Transverse colon (tissue), 4 donors: ENCODE results near the gene AP2A1. TPM values are rescaled to one million over a fixed set of nuclear protein-coding genes. Genes with fewer than 3 reads are reported as not detected.

ENCODE experiments used
- DNase-seq: peaks from one replicate; pipeline ENCODE4 v3.0.0-alpha.2; 2019
- H3K27ac ChIP-seq, 4 donors: fragments of 200-600 bp; sonication (generic); 2 replicates each; pipeline ENCODE4 v1.5.1; 2016 to 2018; ENCODE audit warnings: inconsistent platforms in 4 of 4
- H3K27me3 ChIP-seq: fragments of 200-600 bp; sonication (generic); 2 replicates; pipeline ENCODE4 v1.5.1; 2017; ENCODE audit warnings: inconsistent platforms
- H3K36me3 ChIP-seq, 4 donors: fragments of 200-600 bp; sonication (generic); 2 replicates each; pipeline ENCODE4 v1.5.1; 2017 to 2019; ENCODE audit warnings: inconsistent platforms in 4 of 4
- H3K4me1 ChIP-seq, 4 donors: fragments of 200-600 bp; sonication (generic); 2 replicates each; pipeline ENCODE4 v1.5.1; 2017 to 2020; ENCODE audit warnings: inconsistent platforms in 4 of 4
- H3K4me3 ChIP-seq, 4 donors: fragments of 200-600 bp; sonication (generic); 1 replicate in 1 of 4; 2 replicates in 3 of 4; pipeline versions ENCODE4 v1.5.1 to v1.6.1; 2017 to 2019; ENCODE audit warnings: inconsistent platforms in 4 of 4
- H3K9me3 ChIP-seq, 2 donors: fragments of 200-600 bp; sonication (generic); 2 replicates each; pipeline ENCODE4 v1.5.1; 2017 to 2019; ENCODE audit warnings: inconsistent platforms in 2 of 2
- CTCF ChIP-seq, 5 experiments: fragments of 200-600 bp in 3 of 5; fragments of 450-650 bp in 2 of 5; sonication (generic) in 3 of 5; IDR thresholded peaks; 1 replicate in 2 of 5; 2 replicates in 3 of 5; pipeline ENCODE4 v1.5.1; 2016 to 2017; ENCODE audit warnings: antibody characterized with exemption in 5 of 5, inconsistent platforms in 3 of 5, mild to moderate bottlenecking in 2 of 5, moderate library complexity in 1 of 5
- EP300 ChIP-seq: sonication (generic); formaldehyde crosslinking; IDR thresholded peaks from one replicate; pipeline ENCODE4 v1.6.1; 2017; ENCODE audit warnings: antibody characterized with exemption, low read depth
- POLR2A ChIP-seq: fragments of 450-650 bp; IDR thresholded peaks from one replicate; pipeline ENCODE4 v1.6.1; 2016; ENCODE audit warnings: antibody characterized with exemption, mild to moderate bottlenecking, moderate library complexity
- POLR2AphosphoS5 ChIP-seq, 3 donors: sonication (generic); formaldehyde crosslinking; IDR thresholded peaks; one replicate each; pipeline ENCODE4 v1.6.1; 2016; ENCODE audit warnings: antibody characterized with exemption in 3 of 3
- WGBS, 2 donors: methylation state at CpG; one replicate each; pipeline ENCODE4 v1.1.5; 2018; ENCODE audit warnings: low coverage in 1 of 2; 5-methylcytosine and 5-hydroxymethylcytosine counted together
- in situ Hi-C, 4 donors: fragments of 200-750 bp; cut with MboI; loops; one replicate each; pipeline versions ENCODE4 v1.15.0 to v1.15.1; 2017; ENCODE audit warnings: low sequenced_read_pairs in 3 of 4, low pct_ligation_motif_present in 1 of 4, low pct_unique_long_range_greater_than_20kb in 1 of 4
- intact Hi-C: fragments of 100-400 bp; cut with DNase I; formaldehyde crosslinking; loops from one replicate; pipeline ENCODE4 v1.15.1; 2023; ENCODE audit warnings: low total_unique reads
- total RNA-seq, 4 donors: library from RNA; depleted of rRNA; stranded (reverse); fragments of >200 nt; gene quantifications; one replicate each; pipeline ENCODE4 v1.1.0, GENCODE V29; 2016

The AP2A1 gene
- total RNA-seq, 4 donors from 2014 or later = 71.1 to 125 (median 93.0) TPM

DNA sequence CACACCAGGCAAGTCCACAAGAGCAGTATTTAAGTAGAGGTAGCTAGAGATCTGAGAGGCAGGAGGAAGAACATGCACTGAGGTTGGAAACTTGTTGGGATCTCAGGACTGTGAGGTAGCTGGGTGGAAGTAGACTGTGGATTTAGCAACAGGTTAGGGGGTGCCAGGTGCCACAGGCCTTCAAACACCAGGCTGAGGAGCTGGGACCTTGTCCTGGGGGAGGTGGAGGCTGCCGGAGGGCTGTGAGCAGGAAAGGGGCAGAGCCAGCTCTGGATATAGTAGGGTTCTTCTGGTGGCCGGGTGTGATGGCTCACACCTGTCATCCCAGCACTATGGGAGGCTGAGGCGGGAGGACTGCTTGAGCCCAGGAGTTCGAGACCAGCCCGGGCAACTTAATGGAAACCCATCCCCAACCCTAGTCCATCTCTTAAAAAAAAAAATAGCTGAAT is 43.2 kb downstream of the AP2A1 start:
- intact Hi-C loops = loop anchor here (5.0 kb wide), 1 partner anchor 43 kb away; the partner anchor contains the start of gene AP2A1

DNA sequence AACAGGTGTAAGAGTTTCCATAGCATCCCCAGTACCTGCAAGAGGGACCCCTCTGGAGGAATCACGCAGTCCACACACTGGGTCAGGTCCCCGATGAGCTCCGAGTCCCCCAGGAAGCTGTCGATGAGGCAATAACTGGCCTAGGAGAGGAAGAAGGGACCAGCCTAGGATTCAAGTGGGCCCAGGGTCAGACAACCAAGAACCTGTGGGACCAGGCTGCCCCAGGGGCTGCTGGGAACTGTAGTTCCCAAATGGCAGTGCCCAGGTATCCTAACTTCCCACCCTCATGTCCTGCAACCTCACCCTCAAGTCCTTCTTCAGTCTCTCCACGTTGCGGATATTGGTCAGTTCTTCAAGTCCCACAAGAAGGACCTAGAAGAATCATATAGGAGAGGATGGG is 44.5 kb downstream of the AP2A1 start:
- 92 to 93% methylated on average over 4 to 6 of the region's 6 CpGs for WGBS, 2 donors
- intact Hi-C loops = no loop called here
- Histone ChIP-seq H3K27ac (no peak overlapping the region), H3K4me1 (peaks cover 4 to 29% (median 16%) of the 10 kb centered on the region in 4 donors), H3K27me3 (no peaks in the 10 kb centered on the region), H3K4me3 (no peak overlapping the region), H3K9me3 (no peaks in the 10 kb centered on the region), H3K36me3 (no peaks in the 10 kb centered on the region)
- TF ChIP-seq POLR2A = no peak
- TF ChIP-seq EP300 = no peak
- no peak for TF ChIP-seq POLR2AphosphoS5 (IDR thresholded peaks at IDR 0.05)
- no peak for TF ChIP-seq CTCF (IDR thresholded peaks at IDR 0.05)
- in situ Hi-C loops = loop anchor here in 1 of 4 donors (10.0 kb wide), 1 partner anchor 53 kb away; the partner anchor contains the start of gene PNKP
- no peak for DNase-seq

More for the DNA sequence above, 43.2 kb downstream of the AP2A1 start:
- Histone ChIP-seq H3K9me3 (no peaks in the 10 kb centered on the region), H3K27me3 (no peaks in the 10 kb centered on the region), H3K36me3 (no peaks in the 10 kb centered on the region), H3K27ac (peak overlapping the region; percentile 62 to 84 (median 78)), H3K4me3 (peak overlapping the region in 1 of 4 donors; percentile 57), H3K4me1 (peaks cover 4 to 29% (median 16%) of the 10 kb centered on the region in 4 donors)
- in situ Hi-C loops = loop anchor here in 1 of 4 donors (10.0 kb wide), 1 partner anchor 55 kb away; the partner anchor contains the start of gene PNKP
- TF ChIP-seq POLR2AphosphoS5 (IDR thresholded peaks at IDR 0.05) = no peak
- TF ChIP-seq POLR2A = no peak
- TF ChIP-seq EP300 = no peak
- TF ChIP-seq CTCF (IDR thresholded peaks at IDR 0.05) = no peak
- no peak for DNase-seq
- WGBS, 2 donors = 87% methylated on average over 5 of the region's 5 CpGs; no CpG with 5 or more reads in 1 of the 2 donors

- Histone ChIP-seq H3K9me3 (no peaks in the 10 kb centered on the region), H3K27ac (peak overlapping the region; percentile 82 to 89 (median 88)), H3K4me1 (peaks cover 9 to 32% (median 19%) of the 10 kb centered on the region in 4 donors), H3K27me3 (no peaks in the 10 kb centered on the region), H3K36me3 (no peaks in the 10 kb centered on the region), H3K4me3 (peak overlapping the region; percentile 51 to 72 (median 61))
- in situ Hi-C loops (loop anchor here in 1 of 4 donors (10.0 kb wide), 1 partner anchor 52 kb away; the partner anchor contains the start of gene PNKP), intact Hi-C loops (no loop called here)
- DNase-seq = no peak
- TF ChIP-seq POLR2AphosphoS5 (IDR thresholded peaks at IDR 0.05) (no peak), EP300 (no peak), POLR2A (no peak)
- WGBS, 2 donors = 54% methylated on average over 11 of the region's 11 CpGs; no CpG with 5 or more reads in 1 of the 2 donors
Observed at GRCh38 chr19:49812452-49812996, 45.7 kb downstream of the AP2A1 start.

GRCh38 chr19:49812997-49813861 is 46.4 kb downstream of the AP2A1 start, which contains the start of gene FUZ:
FUZ (minus strand) TSS chr19:49813292; CDS start chr19:49813106, 186 bp downstream.
- peak; percentile 15 to 69 (median 50) for TF ChIP-seq POLR2AphosphoS5 (IDR thresholded peaks at IDR 0.05)
- peak in 3 of 5 experiments; percentile 19 to 23 (median 21) for TF ChIP-seq CTCF (IDR thresholded peaks at IDR 0.05)
- TF ChIP-seq EP300 = peak; percentile 7
- peak; percentile 14 for TF ChIP-seq POLR2A
- in situ Hi-C loops (loop anchor here in 1 of 4 donors (10.0 kb wide), 1 partner anchor 52 kb away; the partner anchor contains the start of gene PNKP), intact Hi-C loops (no loop called here)
- no peaks in the 10 kb centered on the region for H3K9me3 ChIP-seq
- whole genome bisulfite sequencing, 2 donors = 4% methylated on average over 34 of the region's 45 CpGs; no CpG with 5 or more reads in 1 of the 2 donors
- no peaks in the 10 kb centered on the region for H3K36me3 ChIP-seq
- peak; percentile 97 for DNase-seq
- H3K4me1 ChIP-seq = peaks cover 9 to 32% (median 18%) of the 10 kb centered on the region in 4 donors
- peak within 1 kb of the TSS; percentile 51 to 72 (median 61) for H3K4me3 ChIP-seq
- H3K27ac ChIP-seq = peak within 1 kb of the TSS; percentile 82 to 89 (median 88)
- no peaks in the 10 kb centered on the region for H3K27me3 ChIP-seq
